Iris pigment epithelial cell (primary cell): Measurements from ENCODE around the gene WNT3A.
"Not testable (repeated sequence)": the region's sequence is repeated elsewhere in the genome, so short reads cannot be mapped to it uniquely, and the experiment has no call there.

Source experiments
- DNase-seq: peaks from one replicate; pipeline ENCODE4 v3.0.0-alpha.2; 2011; ENCODE audit warnings: low read depth

The WNT3A gene

GRCh38 chr1:228011721-228012311 lies 5.0 kb downstream of the WNT3A start:
- no peak for DNase-seq

- DNase-seq: no peak
Measured at GRCh38 chr1:228012555-228012954, 5.8 kb downstream of the WNT3A start.

GRCh38 chr1:228013131-228013934 lies 6.5 kb downstream of the WNT3A start:
- DNase-seq: no peak

DNA sequence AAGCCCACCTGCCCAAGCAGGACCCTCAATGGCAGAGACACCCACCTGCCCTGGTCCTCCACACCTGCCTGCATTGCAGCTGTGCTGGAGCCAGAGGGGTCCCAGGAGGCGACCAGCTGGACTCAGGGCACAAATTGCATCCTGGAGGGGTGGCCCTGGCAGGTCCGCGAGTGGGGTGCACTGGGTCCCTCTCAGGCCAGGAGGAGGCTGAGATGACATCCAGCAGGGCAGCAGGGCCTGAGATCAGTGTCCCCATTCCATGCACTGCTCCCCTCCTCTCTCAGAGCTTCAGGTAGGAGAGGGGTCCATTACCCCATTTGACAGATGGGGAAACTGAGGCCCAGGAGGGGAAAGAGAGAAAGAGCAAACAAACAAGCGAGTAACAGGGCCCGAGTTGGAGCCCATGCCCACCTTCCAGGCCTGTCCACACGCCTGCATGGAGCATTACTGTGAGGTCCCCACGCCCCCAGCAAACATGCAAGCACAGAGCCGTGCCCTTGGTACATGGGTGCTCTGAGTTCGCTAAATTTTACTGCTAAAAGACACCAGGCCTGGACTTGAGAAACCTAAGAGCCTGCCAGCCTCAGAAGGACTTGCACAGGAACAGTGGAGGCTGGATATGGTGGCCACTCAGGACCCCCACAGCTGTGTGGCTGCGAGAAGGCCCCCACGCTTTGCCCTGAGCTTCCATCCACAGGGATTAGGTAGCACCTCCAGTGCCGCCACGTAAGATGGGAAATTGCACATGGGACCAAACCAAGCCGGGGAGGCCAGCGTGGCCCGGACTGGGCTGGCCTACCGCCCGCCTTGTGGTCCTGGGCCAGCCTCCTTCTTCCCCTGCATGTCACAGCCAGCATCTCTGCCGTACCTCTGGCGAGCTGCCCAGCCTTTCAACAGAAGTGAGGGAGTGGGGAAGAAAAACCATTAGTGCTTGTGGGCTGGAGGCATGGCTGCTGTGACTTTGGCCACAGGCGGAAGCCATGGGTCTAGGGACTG lies 7.4 kb downstream of the WNT3A start:
- DNase-seq: peak; percentile 20

GRCh38 chr1:228015276-228016180 lies 8.7 kb downstream of the WNT3A start:
- peak; percentile 18 for DNase-seq

- no peak for DNase-seq
Measured at GRCh38 chr1:228016181-228016510, 9.3 kb downstream of the WNT3A start.

- DNase-seq: no peak
Measured at GRCh38 chr1:228016653-228017355, 10.0 kb downstream of the WNT3A start.

GRCh38 chr1:228017356-228018124 lies 10.7 kb downstream of the WNT3A start:
- DNase-seq: no peak

- DNase-seq: no peak
Measured at GRCh38 chr1:228018125-228018398, 11.3 kb downstream of the WNT3A start.

- DNase-seq: no peak
Measured at GRCh38 chr1:228018961-228019721, 12.3 kb downstream of the WNT3A start.

DNA sequence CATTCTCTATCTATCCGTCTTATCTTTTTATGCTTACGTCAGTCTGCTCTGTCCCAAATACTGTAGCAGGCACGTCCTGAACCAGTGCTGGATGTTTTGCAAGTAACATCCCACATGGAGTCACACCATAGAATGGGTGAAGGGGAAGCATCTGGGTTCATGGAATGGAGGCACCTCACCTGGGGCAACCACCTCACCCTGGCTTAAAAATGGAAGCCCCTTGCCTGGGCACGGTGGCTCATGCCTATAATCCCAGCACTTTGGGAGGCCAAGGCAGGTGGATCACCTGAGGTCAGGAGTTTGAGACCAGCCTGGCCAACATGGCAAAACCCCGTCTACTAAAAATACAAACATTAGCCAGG lies 12.9 kb downstream of the WNT3A start:
- DNase-seq: not testable (repeated sequence)

- no peak for DNase-seq
Measured at GRCh38 chr1:228020686-228021354, 14.0 kb downstream of the WNT3A start.

DNA sequence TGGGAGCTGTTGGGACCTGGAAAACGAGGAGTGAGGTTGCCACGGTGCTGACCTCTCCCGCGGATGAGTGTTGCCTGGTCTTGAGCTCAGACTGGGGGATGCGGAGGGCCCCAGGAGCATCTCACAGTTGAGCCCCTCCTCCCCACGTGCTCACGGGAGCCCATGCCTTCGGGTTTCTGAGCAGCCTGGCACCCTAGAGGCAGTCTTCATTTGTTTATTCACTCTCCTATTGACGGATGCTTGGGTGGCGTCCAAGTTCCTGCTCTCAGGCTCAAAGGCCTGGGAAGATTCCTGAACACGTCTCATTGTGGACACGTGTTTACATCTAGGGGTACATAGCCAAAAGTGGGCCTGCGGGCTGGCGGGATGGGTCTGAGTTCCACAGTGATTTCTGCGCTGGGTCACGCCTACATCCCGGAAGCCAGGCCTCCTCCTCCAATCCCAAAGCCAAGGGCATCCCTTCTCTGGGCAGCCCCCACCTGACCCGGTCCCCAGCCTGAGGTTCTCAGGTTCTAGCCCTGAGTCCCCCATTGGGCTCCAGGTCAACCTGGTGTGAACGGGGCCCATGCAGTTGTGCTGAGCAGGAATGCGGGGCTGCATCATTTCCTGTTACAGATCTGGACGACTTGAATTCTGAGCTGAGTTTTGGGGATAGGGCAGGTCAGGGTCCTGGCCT lies 14.7 kb downstream of the WNT3A start:
- DNase-seq: no peak

GRCh38 chr1:228022571-228023293 lies 15.9 kb downstream of the WNT3A start:
- DNase-seq: no peak

GRCh38 chr1:228023294-228023639 lies 16.5 kb downstream of the WNT3A start:
- no peak for DNase-seq

- no peak for DNase-seq
Measured at GRCh38 chr1:228029281-228029680, 22.5 kb downstream of the WNT3A start.

GRCh38 chr1:228030451-228031201 lies 23.8 kb downstream of the WNT3A start:
- no peak for DNase-seq
